HG03565 (cell line): ENCODE data around the gene KCNV2.

ENCODE experiments used
- ATAC-seq: cut with Tn5 transposase; IDR thresholded peaks from one replicate; pipeline ENCODE4 v1.9.1; 2021; ENCODE audit warnings: mild to moderate bottlenecking, moderate library complexity; ENCODE audit not compliant: unreplicated experiment

The KCNV2 gene

GRCh38 chr9:2758162-2758897 is 41.0 kb downstream of the KCNV2 start:
- no peak for ATAC-seq

- ATAC-seq: no peak
These were observed 41.7 kb downstream of the KCNV2 start for GRCh38 chr9:2758898-2759510.

- ATAC-seq: peak; percentile 57
These were observed 44.1 kb downstream of the KCNV2 start for GRCh38 chr9:2761424-2761823.

- peak; percentile 59 for ATAC-seq
These were observed 47.0 kb downstream of the KCNV2 start for GRCh38 chr9:2764353-2764752.

- no peak for ATAC-seq
These were observed 48.1 kb downstream of the KCNV2 start for GRCh38 chr9:2765250-2765880.

GRCh38 chr9:2767800-2768677 is 50.7 kb downstream of the KCNV2 start:
- no peak for ATAC-seq

GRCh38 chr9:2771087-2771486 is 53.8 kb downstream of the KCNV2 start:
- ATAC-seq: no peak

GRCh38 chr9:2771661-2772060 is 54.4 kb downstream of the KCNV2 start:
- no peak for ATAC-seq

- ATAC-seq: no peak
These were observed 60.1 kb downstream of the KCNV2 start for GRCh38 chr9:2777454-2777853.

- no peak for ATAC-seq
These were observed 61.5 kb downstream of the KCNV2 start for GRCh38 chr9:2778816-2779215.
